HG03064 (cell line): ENCODE measurements around the gene ZNF665.
"Not testable (repeated sequence)": the region's sequence is repeated elsewhere in the genome, so short reads cannot be mapped to it uniquely, and the experiment has no call there.

Experiments used
- ATAC-seq: cut with Tn5 transposase; IDR thresholded peaks from one replicate; pipeline ENCODE4 v1.9.1; 2021; ENCODE audit warnings: low read depth; ENCODE audit not compliant: unreplicated experiment

The ZNF665 gene

DNA sequence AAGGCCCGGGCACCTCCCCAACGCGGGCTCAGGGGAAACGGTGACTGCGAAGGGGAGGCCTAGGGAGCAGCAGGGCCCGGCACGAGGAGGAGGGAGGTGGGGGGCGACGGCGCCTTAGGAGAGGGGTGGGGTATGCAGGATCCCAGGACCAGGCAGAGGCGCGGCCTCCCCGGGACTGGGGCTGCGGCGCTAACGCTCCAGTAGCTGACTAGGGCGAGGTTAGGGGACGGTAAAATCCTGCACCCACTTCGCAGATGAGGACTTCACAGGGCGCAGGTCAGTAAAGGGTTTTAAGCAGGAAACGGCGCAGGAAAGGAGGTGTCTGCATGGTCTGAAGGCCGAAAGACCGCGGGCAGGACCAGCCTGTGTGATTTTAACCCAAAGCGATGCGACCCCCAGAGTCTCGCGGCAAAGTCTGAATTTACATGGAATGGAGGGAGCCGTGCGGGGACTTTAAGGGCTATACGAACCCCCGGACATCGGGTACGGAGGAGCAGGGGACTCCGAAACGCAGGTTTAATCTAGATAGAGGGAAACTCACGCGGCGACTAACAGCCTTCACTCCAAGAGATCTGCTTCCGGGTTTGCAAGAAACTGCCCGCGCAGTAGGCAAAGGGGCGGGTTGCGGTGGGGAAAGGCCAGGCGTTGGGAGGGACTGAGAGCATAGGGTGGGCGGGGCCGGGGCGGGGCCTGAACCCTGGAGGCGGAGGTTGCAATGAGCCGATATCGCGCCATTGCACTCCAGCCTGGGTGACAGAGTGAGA is at the start of gene ZNF665:
Gene ZNF665 (minus strand): TSS at position 588 of the 764 bp plus-strand sequence. CDS start 10,460 bp downstream, outside the sequence.
- no peak for ATAC-seq

DNA sequence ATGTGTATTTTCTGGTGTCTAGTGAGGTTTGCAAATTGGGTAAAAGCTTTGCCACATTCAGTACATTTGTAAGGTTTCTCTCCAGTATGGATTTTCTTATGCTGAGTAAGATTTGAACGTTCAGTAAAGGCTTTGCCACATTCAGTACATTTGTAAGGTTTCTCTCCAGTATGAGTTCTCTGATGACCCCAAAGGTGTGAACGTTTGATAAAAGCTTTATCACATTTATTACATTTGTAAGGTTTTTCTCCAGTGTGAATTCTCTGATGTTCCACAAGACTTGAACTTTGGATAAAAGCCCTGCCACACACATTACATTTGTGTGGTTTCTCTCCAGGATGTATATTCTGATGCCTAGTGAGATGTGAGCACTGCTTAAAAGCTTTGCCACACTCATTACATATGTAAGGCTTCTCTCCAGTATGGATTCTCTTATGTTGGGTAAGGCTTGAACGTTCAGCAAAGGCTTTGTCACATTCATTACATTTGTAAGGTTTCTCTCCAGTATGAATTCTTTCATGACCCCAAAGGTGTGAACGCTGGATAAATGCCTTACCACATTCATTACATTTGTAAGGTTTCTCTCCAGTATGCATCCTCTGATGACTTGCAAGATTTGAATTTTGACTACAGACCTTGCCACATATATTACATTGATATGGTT is 44.1 kb upstream of the ZNF665 start:
- no peak for ATAC-seq

DNA sequence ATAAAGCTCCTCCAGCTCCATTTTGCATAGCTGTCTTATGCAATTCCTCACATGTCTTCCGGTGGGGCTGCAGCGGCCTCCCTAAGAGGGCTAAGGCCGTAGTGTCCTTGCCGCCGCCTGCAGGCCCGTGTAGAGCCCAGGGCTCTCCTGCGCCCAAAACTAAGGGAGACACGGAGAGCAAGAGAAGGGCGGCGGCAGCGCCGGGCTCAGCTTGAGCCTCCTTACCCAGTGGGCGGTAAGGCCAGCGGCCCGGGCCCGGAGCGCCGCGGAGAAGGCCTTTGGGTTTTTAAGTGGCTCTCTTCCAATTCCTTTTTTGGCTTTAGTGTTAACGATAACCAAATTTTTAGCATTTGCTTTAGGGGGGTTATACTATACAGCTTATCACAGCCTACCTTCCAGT is 31.4 kb upstream of the ZNF665 start:
- ATAC-seq = no peak

DNA sequence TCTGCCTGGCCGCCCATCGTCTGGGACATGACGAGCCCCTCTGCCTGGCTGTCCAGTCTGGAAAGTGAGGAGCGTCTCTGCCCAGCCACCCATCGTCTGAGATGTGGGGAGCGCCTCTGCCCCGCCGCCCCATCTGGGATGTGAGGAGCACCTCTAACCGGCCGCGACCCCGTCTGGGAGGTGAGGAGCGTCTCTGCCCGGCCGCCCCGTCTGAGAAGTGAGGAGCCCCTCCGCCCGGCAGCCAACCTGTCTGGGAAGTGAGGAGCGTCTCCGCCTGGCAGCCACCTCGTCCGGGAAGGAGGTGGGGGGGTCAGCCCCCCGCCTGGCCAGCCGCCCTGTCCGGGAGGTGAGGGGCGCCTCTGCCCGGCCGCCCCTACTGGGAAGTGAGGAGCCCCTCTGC is 29.6 kb upstream of the ZNF665 start:
- not testable (repeated sequence) for ATAC-seq

DNA sequence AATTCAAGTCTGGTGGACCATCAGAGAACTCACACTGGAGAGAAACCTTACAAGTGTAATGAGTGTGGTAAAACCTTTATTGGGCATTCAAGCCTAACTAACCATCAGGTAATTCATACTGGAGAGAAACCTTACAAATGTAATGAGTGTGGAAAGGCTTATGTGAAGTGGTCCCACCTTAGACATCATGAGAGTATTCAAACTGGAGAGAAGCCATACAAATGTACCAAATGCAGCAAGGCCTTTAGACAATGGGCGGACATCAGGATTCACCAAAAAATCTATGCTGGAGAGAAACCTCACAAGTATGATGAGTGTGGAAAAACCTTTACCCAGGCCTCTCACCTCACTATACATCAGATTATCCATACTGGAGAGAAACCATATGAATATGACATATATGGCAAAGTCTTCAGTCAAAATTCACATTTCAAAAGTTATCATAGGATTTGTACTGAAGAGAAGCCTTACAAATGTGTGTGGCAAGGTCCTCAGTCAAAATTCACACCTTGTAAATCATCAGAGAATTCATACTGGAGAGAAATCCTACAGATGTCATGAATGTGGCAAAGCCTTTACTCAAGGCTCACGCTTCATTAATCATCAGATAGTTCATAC is 19.7 kb upstream of the ZNF665 start:
- no peak for ATAC-seq

DNA sequence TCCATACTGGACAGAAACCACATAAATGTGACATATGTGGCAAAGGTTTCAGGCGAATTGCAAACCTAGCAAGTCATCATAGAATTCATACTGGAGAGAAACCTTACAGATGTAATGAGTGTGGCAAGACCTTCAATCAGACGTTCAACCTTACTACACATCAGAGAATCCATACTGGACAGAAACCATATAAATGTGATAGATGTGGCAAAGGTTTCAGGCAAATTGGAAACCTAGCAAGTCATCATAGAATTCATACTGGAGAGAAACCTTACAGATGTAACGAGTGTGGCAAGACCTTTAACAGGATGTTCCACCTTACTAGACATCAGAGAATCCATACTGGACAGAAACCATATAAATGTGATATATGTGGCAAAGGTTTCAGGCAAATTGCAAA is 18.4 kb upstream of the ZNF665 start:
- ATAC-seq = not testable (repeated sequence)

DNA sequence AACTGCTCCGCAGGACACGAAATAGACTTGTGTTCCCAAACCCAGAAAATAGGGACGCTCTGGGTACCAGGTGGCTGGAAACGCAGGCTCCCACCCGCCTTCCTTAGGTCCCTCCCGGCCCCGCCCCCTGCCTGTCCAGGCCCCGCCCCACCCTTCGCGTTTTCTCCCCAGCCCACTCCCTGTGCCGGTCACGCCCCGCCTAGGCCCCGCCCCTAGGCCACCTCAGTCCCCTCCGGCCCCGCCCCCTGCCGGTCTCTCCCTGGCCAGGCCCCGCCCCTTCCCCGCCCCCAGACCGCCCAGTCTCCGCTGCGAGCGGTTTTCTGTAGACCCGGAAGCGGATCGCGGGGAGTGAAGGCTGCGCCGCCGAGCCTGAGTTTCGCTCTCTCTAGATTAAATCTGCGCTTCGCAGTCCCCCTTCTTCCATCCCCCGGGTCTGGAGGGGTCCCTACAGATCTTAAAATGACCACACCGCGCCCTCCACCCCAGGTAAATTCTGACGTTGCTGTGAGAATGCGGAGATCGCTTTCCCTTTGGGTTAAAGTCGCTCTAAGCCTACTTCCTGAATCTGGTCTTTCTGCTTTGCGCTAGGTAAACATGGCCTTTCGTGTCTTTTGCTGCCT is 3.7 kb upstream of the ZNF665 start:
- ATAC-seq = no peak

DNA sequence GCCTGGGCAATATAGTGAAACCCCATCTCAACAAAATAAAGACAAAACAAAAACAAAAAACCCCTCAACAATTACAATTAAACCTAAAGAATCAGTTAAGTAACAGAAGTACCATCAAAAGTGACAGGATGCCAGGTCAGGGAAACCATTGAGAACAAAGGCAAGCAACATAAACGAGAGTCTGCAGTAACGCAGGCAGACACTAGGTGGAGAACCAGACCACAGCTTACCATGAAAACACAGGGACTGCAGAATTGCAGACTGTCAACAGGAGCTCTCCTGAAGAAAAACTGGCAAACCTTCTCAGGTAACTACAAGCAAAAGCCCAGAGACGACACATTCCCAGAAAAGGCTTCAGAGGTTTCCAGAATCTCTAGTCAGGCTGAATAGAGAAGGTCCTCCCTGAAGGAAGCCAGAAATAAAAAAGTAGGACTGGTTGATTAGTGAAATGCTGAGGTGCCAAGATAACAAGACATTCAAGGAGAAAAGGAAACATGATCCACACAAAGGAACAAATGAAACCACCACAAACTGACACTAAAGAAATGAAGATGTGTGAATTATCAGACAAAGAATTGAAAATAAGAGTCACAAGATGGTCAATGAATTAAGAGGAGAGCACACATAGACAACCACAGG is 2.2 kb upstream of the ZNF665 start:
- ATAC-seq = no peak

DNA sequence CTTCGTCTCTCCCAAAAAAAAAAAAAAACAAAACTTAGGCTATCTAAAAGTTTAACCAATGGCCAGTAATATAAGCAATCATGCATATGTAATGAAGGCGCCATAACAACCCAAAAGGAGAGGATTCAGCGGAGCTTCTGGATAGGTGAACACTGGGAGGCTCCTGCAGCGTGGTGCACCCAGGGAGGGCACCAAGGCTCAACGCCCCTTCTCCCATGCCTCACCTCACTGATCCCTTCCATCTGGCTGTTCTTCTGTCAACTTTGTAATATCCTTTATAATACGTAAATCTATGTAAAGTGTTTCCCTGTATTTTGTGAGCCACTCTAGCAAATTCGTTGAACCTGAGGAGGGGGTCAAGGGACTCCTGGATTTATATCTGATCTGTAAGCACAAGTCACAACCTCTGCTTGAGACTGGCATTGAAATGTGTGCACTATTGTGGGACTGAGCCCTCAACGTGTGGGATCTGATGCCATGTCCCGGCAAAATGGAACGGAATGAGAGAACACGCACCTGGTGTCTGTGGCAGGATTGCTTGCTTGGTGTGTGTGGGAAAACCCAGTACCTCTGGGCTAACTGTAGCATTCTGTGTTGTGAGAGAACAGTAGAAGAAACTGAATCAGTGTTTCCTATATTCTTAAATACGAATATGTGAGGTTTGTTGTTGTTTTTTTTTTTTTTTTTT is 521 bp upstream of the ZNF665 start:
- ATAC-seq = no peak

DNA sequence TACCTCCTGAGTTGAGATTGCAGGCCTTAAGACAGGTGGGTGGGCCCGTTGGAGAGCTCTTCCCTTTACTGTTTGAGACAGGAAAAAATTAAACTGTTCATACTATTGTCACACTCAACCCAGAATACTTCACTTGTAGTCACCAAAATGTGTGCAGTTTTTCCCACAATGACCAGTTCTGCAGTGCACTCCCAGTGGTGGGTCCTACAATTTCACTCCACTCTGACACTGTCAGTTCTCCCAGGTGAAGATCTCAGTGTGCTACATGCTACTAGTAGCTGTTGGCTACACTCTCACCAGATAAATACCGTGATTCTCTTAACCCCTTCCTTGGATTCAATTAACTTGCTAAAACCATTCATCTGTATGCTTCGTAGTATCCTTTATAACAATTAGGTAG is 2.9 kb downstream of the ZNF665 start:
- ATAC-seq = no peak

DNA sequence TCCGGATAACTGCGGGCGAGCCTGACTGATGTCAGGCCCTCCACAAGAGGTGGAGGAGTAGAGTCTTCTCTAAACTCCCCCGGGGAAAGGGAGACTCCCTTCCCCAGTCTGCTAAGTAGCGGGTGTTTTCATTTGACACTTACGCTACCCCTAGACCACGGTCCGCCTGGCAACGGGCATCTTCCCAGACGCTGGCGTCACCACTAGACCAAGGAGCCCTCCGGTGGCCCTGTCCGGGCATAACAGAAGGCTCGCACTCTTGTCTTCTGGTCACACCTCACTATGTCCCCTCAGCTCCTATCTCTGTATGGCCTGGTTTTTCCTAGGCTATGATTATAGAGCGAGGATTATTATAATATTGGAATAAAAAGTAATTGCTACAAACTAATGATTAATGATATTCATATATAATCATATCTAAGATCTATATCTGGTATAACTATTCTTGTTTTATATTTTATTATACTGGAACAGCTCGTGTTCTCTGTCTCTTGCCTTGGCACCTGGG is 3.4 kb downstream of the ZNF665 start:
- ATAC-seq = not testable (repeated sequence)

DNA sequence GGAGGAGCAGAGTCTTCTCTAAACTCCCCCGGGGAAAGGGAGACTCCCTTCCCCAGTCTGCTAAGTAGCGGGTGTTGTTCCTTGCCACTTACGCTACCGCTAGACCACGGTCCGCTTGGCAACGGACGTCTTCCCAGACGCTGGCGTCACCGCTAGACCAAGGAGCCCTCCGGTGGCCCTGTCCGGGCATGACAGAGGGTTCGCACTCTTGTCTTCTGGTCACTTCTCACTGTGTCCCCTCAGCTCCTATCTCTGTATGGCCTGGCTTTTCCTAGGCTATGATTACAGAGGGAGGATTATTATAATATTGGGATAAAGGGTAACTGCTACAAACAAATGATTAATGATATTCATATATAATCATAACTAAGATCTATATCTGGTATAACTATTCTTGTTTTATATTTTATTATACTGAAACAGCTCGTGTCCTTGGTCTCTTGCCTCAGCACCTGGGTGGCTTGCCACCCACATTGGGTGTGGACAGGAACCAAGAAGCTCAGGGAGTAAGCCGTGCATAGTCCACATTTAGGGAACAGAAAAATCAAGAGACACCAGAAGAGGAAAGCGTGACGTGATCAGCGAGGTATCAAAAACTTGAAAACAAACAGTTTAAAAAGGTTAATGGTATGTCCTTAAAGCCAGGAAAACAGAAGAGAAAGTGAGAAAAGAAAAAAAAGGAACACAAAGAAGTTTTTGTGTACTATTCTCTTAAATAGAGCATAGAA is 7.8 kb downstream of the ZNF665 start:
- not testable (repeated sequence) for ATAC-seq

DNA sequence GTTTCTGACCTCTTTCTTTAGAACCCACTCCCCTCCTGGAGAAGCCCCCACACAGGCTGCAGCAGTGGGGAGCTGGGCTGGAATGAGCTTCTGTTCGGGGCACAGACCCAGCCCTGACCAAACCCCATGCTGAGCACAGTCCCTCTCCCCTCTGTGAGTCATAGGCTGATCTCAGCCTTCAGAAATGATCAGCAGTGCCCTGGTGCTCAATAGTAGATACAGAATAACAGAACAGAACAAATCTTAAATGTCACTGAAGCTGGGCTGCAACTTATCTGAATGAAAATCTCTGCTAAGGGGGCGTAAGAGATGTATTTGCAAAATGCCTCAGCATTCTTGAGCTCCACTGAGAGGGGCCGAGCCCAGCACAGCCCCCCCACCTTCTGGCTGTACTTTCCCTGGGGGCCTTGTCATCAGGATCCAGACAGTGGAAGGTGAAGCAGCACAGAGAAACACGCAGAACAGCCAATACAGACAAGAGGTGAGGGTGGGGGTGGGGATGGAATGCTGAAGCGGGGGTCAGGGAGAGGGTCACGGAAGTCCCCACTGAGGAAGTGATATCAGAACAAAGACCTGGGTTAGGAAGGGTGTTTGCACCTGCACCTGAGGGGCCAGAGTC is 9.9 kb downstream of the ZNF665 start:
- no peak for ATAC-seq

DNA sequence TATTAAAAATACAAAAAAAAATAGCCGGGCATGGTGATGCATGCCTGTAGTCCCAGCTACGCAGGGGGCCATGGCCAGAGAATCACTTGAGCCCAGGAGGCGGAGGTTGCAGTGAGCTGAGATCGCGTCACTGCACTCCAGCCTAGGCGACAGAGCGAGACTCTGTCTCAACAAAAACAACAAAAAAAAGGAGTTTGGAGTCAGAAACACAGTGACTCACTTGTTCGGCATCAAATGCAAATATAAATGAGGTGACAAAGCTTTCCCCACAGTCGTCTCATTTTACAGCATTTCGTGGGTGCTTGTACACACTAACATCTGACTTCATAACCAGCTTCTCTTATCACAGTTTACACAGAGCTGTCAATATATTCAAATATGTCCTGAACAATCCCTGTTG is 11.0 kb downstream of the ZNF665 start:
- no peak for ATAC-seq

DNA sequence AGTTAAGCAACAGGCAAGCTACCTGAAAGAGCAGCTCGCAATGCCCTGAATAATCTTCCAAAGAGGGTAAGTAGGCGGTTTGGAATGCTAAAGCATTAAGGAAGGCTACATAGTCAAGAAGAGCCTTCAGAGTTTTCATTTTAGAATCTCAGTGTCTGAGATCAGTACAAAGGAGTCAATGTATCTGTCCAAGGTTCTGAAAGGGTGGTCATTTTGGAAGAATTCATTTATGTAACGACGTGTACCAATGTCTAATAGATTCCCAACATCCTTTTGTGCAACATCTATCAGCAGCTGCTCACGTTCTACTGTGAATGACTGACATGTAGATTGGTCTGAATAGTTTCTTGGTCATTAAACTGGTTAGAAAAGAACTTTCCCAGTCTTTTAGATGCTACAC is 15.2 kb downstream of the ZNF665 start:
- no peak for ATAC-seq

DNA sequence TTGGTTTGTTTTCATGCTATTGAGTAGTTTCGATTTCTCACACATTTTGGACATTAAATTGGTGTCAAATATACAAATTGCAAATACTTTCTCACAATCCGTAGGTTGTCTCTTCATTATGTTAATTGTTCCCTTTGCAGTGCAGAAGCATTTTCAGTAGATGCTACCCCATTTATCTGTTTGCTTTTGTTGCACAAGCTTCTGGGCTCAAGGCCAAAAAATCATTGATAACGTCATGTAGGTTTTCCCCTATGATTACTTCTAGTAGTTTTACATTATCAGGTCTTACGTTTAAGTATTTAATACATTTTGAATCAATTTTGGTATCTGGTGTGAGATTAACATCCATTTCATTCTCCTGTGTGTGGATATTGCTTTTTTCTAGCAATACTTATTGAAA is 20.3 kb downstream of the ZNF665 start:
- no peak for ATAC-seq

DNA sequence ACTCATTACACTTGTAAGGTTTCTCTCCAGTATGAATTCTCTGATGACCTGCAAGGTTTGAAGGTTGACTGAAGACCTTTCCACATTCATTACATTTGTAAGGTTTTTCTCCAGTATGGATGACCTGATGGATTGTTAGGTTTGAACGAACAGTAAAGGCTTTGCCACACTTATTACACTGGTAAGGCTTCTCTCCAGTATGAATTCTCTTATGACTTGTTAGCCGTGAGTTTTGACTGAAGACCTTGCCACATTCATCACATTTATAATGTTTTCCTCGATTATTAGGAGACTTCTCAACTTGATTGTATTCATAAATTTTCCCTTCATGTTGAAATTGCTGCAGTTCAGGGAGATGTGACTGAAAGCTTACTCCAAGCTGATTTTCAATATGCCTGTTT is 27.5 kb downstream of the ZNF665 start:
- ATAC-seq = no peak

DNA sequence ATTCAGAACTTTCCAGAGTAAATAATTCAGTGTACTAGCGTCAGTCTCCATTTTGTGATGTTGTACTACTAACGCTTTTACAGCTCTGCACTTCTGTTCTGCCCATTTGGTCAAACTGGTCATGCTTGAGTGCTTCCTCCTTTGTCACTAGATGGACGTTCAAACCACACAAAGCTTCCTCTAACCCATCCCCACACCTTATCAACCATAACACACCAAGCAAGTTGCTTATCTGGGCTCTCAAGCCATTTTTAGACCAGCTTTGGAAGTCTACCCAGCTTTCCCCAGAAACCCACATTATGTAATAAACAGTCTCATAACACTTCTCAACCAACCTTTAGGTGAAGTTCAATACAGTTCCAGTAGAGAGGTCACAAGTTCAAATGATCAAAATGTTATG is 32.0 kb downstream of the ZNF665 start:
- no peak for ATAC-seq

DNA sequence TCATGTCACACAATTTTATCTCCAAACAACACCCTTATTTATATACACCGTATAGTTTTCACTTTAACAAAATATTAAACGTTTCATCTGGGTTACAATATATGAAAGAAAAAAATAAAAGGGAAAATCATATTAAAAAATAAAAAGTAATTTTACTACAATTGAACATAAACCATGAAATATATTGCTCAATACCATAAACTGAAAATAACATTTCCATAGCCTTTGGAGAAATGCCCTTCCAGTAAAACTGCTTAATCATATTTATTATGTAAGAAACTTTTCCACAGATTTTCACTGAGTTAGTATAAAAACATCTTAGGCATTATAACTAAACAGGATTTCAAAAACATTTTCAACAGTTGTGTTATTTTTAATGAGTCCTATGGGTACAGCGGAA is 32.8 kb downstream of the ZNF665 start:
- no peak for ATAC-seq
